ENCODE data around the gene TMEM115. TPM values are rescaled to one million over a fixed set of nuclear protein-coding genes. Genes with fewer than 3 reads are reported as not detected.
"Not testable (repeated sequence)": the region's sequence is repeated elsewhere in the genome, so short reads cannot be mapped to it uniquely, and the experiment has no call there.

TMEM115 gene
- polyA plus RNA-seq, 1 donor: 25.7 TPM

GRCh38 chr3:50316657-50317242, 42.6 kb downstream of the TMEM115 start:
- no peak for DNase-seq

GRCh38 chr3:50314816-50315215, 44.5 kb downstream of the TMEM115 start:
- no peak for DNase-seq

- DNase-seq: no peak
Observed at GRCh38 chr3:50314342-50314741, 45.0 kb downstream of the TMEM115 start.

- not testable (repeated sequence) for DNase-seq
Observed at GRCh38 chr3:50312041-50312440, 47.3 kb downstream of the TMEM115 start.

Other genes starting within 250 kb of the TMEM115 start
- gene SEMA3F, start 204.2 kb downstream of the TMEM115 start, polyA plus RNA-seq (ENCODE audit: insufficient read length): 13.0 TPM
- gene GNAT1, start 167.9 kb downstream of the TMEM115 start, polyA plus RNA-seq (ENCODE audit: insufficient read length): 0.37 TPM
- gene SLC38A3, start 154.2 kb downstream of the TMEM115 start, polyA plus RNA-seq (ENCODE audit: insufficient read length): 3.3 TPM
- gene GNAI2, start 123.3 kb downstream of the TMEM115 start, polyA plus RNA-seq (ENCODE audit: insufficient read length): 187 TPM
- gene SEMA3B, start 90.4 kb downstream of the TMEM115 start, polyA plus RNA-seq (ENCODE audit: insufficient read length): 43.9 TPM
- gene LSMEM2, start 80.4 kb downstream of the TMEM115 start, polyA plus RNA-seq (ENCODE audit: insufficient read length): 35.9 TPM
- 54.2 TPM for gene IFRD2, start 67.1 kb downstream of the TMEM115 start, polyA plus RNA-seq (ENCODE audit: insufficient read length)
- gene HYAL3, start 60.1 kb downstream of the TMEM115 start, polyA plus RNA-seq (ENCODE audit: insufficient read length): 1.3 TPM
- gene NAA80, start 60.1 kb downstream of the TMEM115 start, polyA plus RNA-seq (ENCODE audit: insufficient read length): 9.5 TPM
- gene HYAL1, start 55.9 kb downstream of the TMEM115 start, polyA plus RNA-seq (ENCODE audit: insufficient read length): 2.1 TPM
- 39.2 TPM for gene HYAL2, start 36.8 kb downstream of the TMEM115 start, polyA plus RNA-seq (ENCODE audit: insufficient read length)
- gene TUSC2, start 31.3 kb downstream of the TMEM115 start, polyA plus RNA-seq (ENCODE audit: insufficient read length): 17.7 TPM
- gene RASSF1, start 18.7 kb downstream of the TMEM115 start, polyA plus RNA-seq (ENCODE audit: insufficient read length): 36.3 TPM
- gene ZMYND10, start 13.8 kb downstream of the TMEM115 start, polyA plus RNA-seq (ENCODE audit: insufficient read length): 1.4 TPM
- gene NPRL2, start 8.7 kb downstream of the TMEM115 start, polyA plus RNA-seq (ENCODE audit: insufficient read length): 17.6 TPM
- 8.5 TPM for gene CYB561D2, start 8.7 kb downstream of the TMEM115 start, polyA plus RNA-seq (ENCODE audit: insufficient read length)
- gene CACNA2D2, start 144.1 kb upstream of the TMEM115 start, polyA plus RNA-seq (ENCODE audit: insufficient read length): 8.2 TPM
- gene C3orf18, start 208.2 kb upstream of the TMEM115 start, polyA plus RNA-seq (ENCODE audit: insufficient read length): 23.5 TPM
- 21.7 TPM for gene HEMK1, start 210.0 kb upstream of the TMEM115 start, polyA plus RNA-seq (ENCODE audit: insufficient read length)

Data from hindlimb muscle (tissue), 1 donor.